GM12873 (cell line): ENCODE measurements around the gene PDZD8.

ENCODE experiments used
- CTCF ChIP-seq: IDR thresholded peaks from 2 replicates; pipeline ENCODE4 v1.5.1; 2012; ENCODE audit warnings: low read depth, mild to moderate bottlenecking, moderate library complexity, low read length, control low read depth; ENCODE audit not compliant: insufficient read depth; ENCODE audit errors: missing control alignments

The PDZD8 gene

DNA sequence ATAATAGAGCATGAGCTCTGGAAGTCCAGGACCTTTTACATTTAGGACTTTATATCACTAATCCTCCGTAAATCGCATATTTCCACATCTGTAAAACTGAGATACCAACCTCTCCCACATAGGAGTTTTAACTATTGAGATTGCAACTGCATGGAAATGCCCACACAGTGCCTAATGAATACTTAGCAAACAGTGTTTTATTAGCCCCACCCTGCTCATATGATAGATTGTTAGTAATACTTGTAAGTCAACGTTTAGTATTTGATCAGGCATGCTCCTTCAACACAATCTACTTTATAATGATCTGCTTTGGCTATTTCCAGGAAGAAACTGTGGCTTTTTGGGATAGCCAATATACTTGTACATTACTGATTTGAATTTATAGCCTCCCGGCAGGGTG, 8.5 kb downstream of the PDZD8 start:
- no peak for TF ChIP-seq CTCF

- no peak for TF ChIP-seq CTCF
These were observed 9.6 kb downstream of the PDZD8 start for GRCh38 chr10:117365612-117366011.

DNA sequence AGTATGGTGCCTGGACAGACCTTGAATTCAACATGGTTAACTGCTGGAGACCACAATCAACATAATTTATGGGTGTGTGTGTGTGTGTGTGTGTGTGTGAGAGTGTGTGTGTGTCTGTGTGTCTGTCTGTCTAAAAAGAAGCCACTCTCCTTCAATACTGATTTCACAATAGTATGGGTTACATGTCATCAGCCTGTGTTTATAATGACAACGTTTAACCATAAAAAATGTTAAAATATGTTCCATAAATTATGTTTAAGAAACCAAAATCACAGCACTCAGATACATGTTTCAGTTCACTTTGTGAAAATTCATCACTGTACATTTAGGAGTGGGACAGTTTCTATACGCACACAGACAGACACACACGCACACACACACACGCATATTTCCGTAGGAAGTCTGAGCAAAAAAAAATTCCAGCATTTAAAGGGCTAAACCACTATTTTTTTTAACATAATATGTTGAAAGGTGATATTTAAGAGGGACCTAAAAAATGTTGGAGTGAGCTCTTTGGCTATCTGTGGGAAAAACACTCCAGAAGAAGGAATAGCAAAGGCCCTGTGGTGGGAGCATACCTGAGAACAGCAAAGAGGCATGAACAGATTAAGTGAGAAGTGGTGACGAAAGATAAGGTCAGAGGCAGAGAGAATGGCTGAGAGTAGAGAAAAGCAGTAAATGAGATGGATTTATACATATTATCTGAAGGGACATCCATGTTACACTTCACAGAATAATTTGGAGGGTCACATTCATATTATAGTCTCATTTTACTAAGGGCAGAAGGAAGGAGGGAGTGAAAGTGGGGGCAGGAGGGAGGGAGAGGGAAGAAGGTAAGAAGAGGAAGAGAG, 10.9 kb downstream of the PDZD8 start:
- TF ChIP-seq CTCF: no peak

GRCh38 chr10:117363028-117363427, 12.2 kb downstream of the PDZD8 start:
- TF ChIP-seq CTCF: no peak

DNA sequence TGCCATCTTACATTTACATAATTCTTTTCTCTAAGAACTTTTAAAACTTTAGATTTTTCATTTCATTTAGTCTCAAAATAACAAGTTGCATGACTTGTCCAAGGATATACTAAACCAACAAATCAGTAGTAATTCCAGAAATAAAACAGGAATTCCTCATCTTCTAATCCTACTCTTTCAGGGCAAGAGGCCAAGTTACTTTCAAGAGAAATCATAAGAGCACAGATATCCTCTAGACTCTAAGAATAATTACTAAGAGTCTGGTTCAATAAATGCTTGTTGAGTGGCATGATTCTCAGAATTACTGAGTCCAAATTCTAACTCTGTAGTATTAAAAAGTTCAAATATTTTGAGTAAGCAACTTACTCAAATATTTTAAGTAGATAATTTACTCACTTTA, 12.9 kb downstream of the PDZD8 start:
- no peak for TF ChIP-seq CTCF

- no peak for TF ChIP-seq CTCF
These were observed 14.1 kb downstream of the PDZD8 start for GRCh38 chr10:117360994-117361667.

GRCh38 chr10:117360016-117360415, 15.2 kb downstream of the PDZD8 start:
- no peak for TF ChIP-seq CTCF
